Ascending aorta (tissue), 2 donors: ENCODE measurements around the gene RFPL2. TPM values are rescaled to one million over a fixed set of nuclear protein-coding genes. Genes with fewer than 3 reads are reported as not detected.

Experiments
- DNase-seq, 2 donors: peaks; one replicate each; pipeline ENCODE4 v3.0.0-alpha.2; 2019; ENCODE audit warnings: low spot score in 2 of 2
- H3K27ac ChIP-seq, 2 donors: fragments of 200-600 bp; sonication (generic); one replicate each; pipeline ENCODE4 v1.5.1; 2016 to 2017; ENCODE audit warnings: mild to moderate bottlenecking in 1 of 2
- H3K27me3 ChIP-seq: fragments of 200-600 bp; sonication (generic); one replicate; pipeline ENCODE4 v1.5.1; 2017
- H3K36me3 ChIP-seq, 2 donors: fragments of 200-600 bp; sonication (generic); one replicate each; pipeline ENCODE4 v1.5.1; 2016
- H3K4me1 ChIP-seq, 2 donors: fragments of 200-600 bp; sonication (generic); one replicate each; pipeline ENCODE4 v1.5.1; 2016 to 2017; ENCODE audit warnings: mild to moderate bottlenecking in 1 of 2
- H3K4me3 ChIP-seq, 2 donors: fragments of 200-600 bp; sonication (generic); one replicate each; pipeline ENCODE4 v1.5.1; 2016 to 2017; ENCODE audit warnings: mild to moderate bottlenecking in 1 of 2
- H3K9me3 ChIP-seq, 2 donors: fragments of 200-600 bp; sonication (generic); one replicate each; pipeline ENCODE4 v1.5.1; 2016
- CTCF ChIP-seq, 3 experiments: fragments of 200-600 bp in 2 of 3; fragments of 450-650 bp in 1 of 3; sonication (generic) in 2 of 3; IDR thresholded peaks; one replicate each; pipeline ENCODE4 v1.5.1; 2016 to 2019; ENCODE audit warnings: antibody characterized with exemption in 3 of 3, mild to moderate bottlenecking in 1 of 3, moderate library complexity in 1 of 3
- intact Hi-C: fragments of 100-400 bp; cut with DNase I; formaldehyde crosslinking; loops from one replicate; pipeline ENCODE4 v1.15.1; 2023
- total RNA-seq: library from RNA; depleted of rRNA; stranded (reverse); fragments of >200 nt; gene quantifications from one replicate; pipeline ENCODE4 v1.1.0, GENCODE V29; 2016

RFPL2 gene
- total RNA-seq, 1 donor from 2014 or later: not detected

GRCh38 chr22:32205974-32206773, 1.3 kb upstream of the RFPL2 start:
- H3K27ac ChIP-seq: no peak overlapping the region
- no peak for DNase-seq
- H3K4me3 ChIP-seq: no peak overlapping the region
- H3K9me3 ChIP-seq: no peaks in the 10 kb centered on the region
- H3K36me3 ChIP-seq: no peaks in the 10 kb centered on the region
- H3K27me3 ChIP-seq: peaks cover 6% of the 10 kb centered on the region
- intact Hi-C loops: no loop called here
- no peak for TF ChIP-seq CTCF (IDR thresholded peaks at IDR 0.05)
- no peaks in the 10 kb centered on the region for H3K4me1 ChIP-seq

- no peaks in the 10 kb centered on the region for H3K9me3 ChIP-seq
- H3K27me3 ChIP-seq: peaks cover 6% of the 10 kb centered on the region
- DNase-seq: no peak
- no peaks in the 10 kb centered on the region for H3K36me3 ChIP-seq
- no peak overlapping the region for H3K27ac ChIP-seq
- H3K4me3 ChIP-seq: peak overlapping the region in 1 of 2 donors; percentile 41
- no peaks in the 10 kb centered on the region for H3K4me1 ChIP-seq
- intact Hi-C loops: no loop called here
- TF ChIP-seq CTCF (IDR thresholded peaks at IDR 0.05): no peak
Measured at GRCh38 chr22:32204040-32204855, 625 bp downstream of the RFPL2 start.

GRCh38 chr22:32203181-32204039, 1.5 kb downstream of the RFPL2 start:
- Histone ChIP-seq H3K27me3 (peaks cover 6% of the 10 kb centered on the region), H3K36me3 (no peaks in the 10 kb centered on the region), H3K4me1 (no peaks in the 10 kb centered on the region), H3K27ac (no peak overlapping the region), H3K9me3 (no peaks in the 10 kb centered on the region), H3K4me3 (peak overlapping the region in 1 of 2 donors; percentile 47)
- intact Hi-C loops: no loop called here
- no peak for DNase-seq
- TF ChIP-seq CTCF (IDR thresholded peaks at IDR 0.05): no peak

- no peak for DNase-seq
- no peaks in the 10 kb centered on the region for H3K36me3 ChIP-seq
- no peak overlapping the region for H3K27ac ChIP-seq
- peak in 1 of 3 experiments; percentile 12 for TF ChIP-seq CTCF (IDR thresholded peaks at IDR 0.05)
- H3K4me3 ChIP-seq: peak overlapping the region in 1 of 2 donors; percentile 47
- H3K4me1 ChIP-seq: no peaks in the 10 kb centered on the region
- H3K27me3 ChIP-seq: peaks cover 6% of the 10 kb centered on the region
- no peaks in the 10 kb centered on the region for H3K9me3 ChIP-seq
- intact Hi-C loops: no loop called here
Measured at GRCh38 chr22:32202539-32203180, 2.2 kb downstream of the RFPL2 start.

GRCh38 chr22:32202161-32202538, 2.7 kb downstream of the RFPL2 start:
- H3K4me1 ChIP-seq: no peaks in the 10 kb centered on the region
- intact Hi-C loops: no loop called here
- H3K27me3 ChIP-seq: peaks cover 6% of the 10 kb centered on the region
- no peak for DNase-seq
- no peaks in the 10 kb centered on the region for H3K9me3 ChIP-seq
- H3K4me3 ChIP-seq: no peak overlapping the region
- no peak overlapping the region for H3K27ac ChIP-seq
- TF ChIP-seq CTCF (IDR thresholded peaks at IDR 0.05): no peak
- no peaks in the 10 kb centered on the region for H3K36me3 ChIP-seq
